Measurements from ENCODE around the gene SCPEP1.

- TF ChIP-seq CTCF (IDR thresholded peaks at IDR 0.05): no peak
- TF ChIP-seq POLR2AphosphoS5 (IDR thresholded peaks at IDR 0.05): no peak
- TF ChIP-seq POLR2A (IDR thresholded peaks at IDR 0.05): no peak
These were observed 14.4 kb downstream of the SCPEP1 start for GRCh38 chr17:56992364-56992763.

Data from prostate gland (tissue), 2 donors.